ENCODE results near the gene SPAG8. TPM values are rescaled to one million over a fixed set of nuclear protein-coding genes. Genes with fewer than 3 reads are reported as not detected.
A peak's percentile ranks its signal among the peaks of the same experiment; 100 is the strongest.

Gene SPAG8
- total RNA-seq, 2 donors from 2014 or later, result 1.3 to 1.9 TPM

- DNase-seq (no peak), ATAC-seq (peak in 1 of 2 donors; percentile 0)
- intact Hi-C loops (cut with DNase I), result loop anchor here (5.0 to 10.0 kb wide), 2 partner anchors 35 to 93 kb away; partner anchors contain the start of genes FAM221B (in 1 of the 2) and TMEM8B (in 1 of the 2)
These were observed 19.8 kb downstream of the SPAG8 start for GRCh38 chr9:35792024-35792813.

GRCh38 chr9:35791297-35791921 is 20.7 kb downstream of the SPAG8 start, which contains the start of gene NPR2:
Gene NPR2, plus strand, starts transcription at chr9:35791591. Its CDS starts 818 bp downstream, at chr9:35792409.
- ATAC-seq, result peak; percentile 77 to 80
- intact Hi-C loops (cut with DNase I), result loop anchor here (5.0 to 10.0 kb wide), 2 partner anchors 36 to 93 kb away; partner anchors contain the start of genes FAM221B (in 1 of the 2) and TMEM8B (in 1 of the 2)
- peak; percentile 47 for DNase-seq

- DNase-seq (peak; percentile 76), ATAC-seq (peak; percentile 88 to 91)
- intact Hi-C loops (cut with DNase I), result loop anchor here (1.0 to 10.0 kb wide), 3 partner anchors 37 to 94 kb away; partner anchors contain the start of genes FAM221B (in 1 of the 2) and TMEM8B (in 1 of the 2)
These were observed 21.4 kb downstream of the SPAG8 start for GRCh38 chr9:35790385-35791296.

- intact Hi-C loops (cut with DNase I), result loop anchor here (1.0 to 10.0 kb wide), 3 partner anchors 37 to 95 kb away; partner anchors contain the start of genes FAM221B (in 1 of the 2) and TMEM8B (in 1 of the 2)
- DNase-seq (no peak), ATAC-seq (no peak)
These were observed 22.1 kb downstream of the SPAG8 start for GRCh38 chr9:35790025-35790384.

GRCh38 chr9:35789541-35789940 is 22.5 kb downstream of the SPAG8 start:
- ATAC-seq, result no peak

GRCh38 chr9:35783418-35783817 is 28.6 kb downstream of the SPAG8 start:
- ATAC-seq, result no peak
- intact Hi-C loops (cut with DNase I), result no loop called here
- DNase-seq, result no peak

More at GRCh38 chr9:35789541-35789940, 22.5 kb downstream of the SPAG8 start:
- intact Hi-C loops (cut with DNase I), result no loop called here
- DNase-seq, result no peak

GRCh38 chr9:35781066-35781465 is 31.0 kb downstream of the SPAG8 start:
- no peak for DNase-seq
- intact Hi-C loops (cut with DNase I), result no loop called here
- no peak for ATAC-seq

GRCh38 chr9:35778496-35778895 is 33.6 kb downstream of the SPAG8 start:
- DNase-seq (no peak), ATAC-seq (no peak)
- intact Hi-C loops (cut with DNase I), result no loop called here

- DNase-seq (no peak), ATAC-seq (no peak)
- intact Hi-C loops (cut with DNase I), result no loop called here
These were observed 36.0 kb downstream of the SPAG8 start for GRCh38 chr9:35776018-35776417.

- intact Hi-C loops (cut with DNase I), result no loop called here
These were observed 37.0 kb downstream of the SPAG8 start for GRCh38 chr9:35774907-35775635.

GRCh38 chr9:35771943-35772342 is 40.1 kb downstream of the SPAG8 start:
- DNase-seq (no peak), ATAC-seq (no peak)
- intact Hi-C loops (cut with DNase I), result no loop called here

More at GRCh38 chr9:35774907-35775635, 37.0 kb downstream of the SPAG8 start:
- ATAC-seq, result peak; percentile 67 to 75
- no peak for DNase-seq

GRCh38 chr9:35771534-35771933 is 40.5 kb downstream of the SPAG8 start:
- ATAC-seq, result peak in 1 of 2 donors; percentile 17
- no peak for DNase-seq
- intact Hi-C loops (cut with DNase I), result no loop called here

- ATAC-seq (peak; percentile 84 to 87), DNase-seq (peak; percentile 66)
- intact Hi-C loops (cut with DNase I), result no loop called here
These were observed 41.0 kb downstream of the SPAG8 start for GRCh38 chr9:35771075-35771433.

- DNase-seq (no peak), ATAC-seq (no peak)
- intact Hi-C loops (cut with DNase I), result no loop called here
These were observed 42.3 kb downstream of the SPAG8 start for GRCh38 chr9:35769763-35770162.

- no peak for DNase-seq
- intact Hi-C loops (cut with DNase I), result no loop called here
- ATAC-seq, result no peak
These were observed 44.6 kb downstream of the SPAG8 start for GRCh38 chr9:35767458-35767857.

GRCh38 chr9:35766997-35767396 is 45.1 kb downstream of the SPAG8 start:
- no peak for DNase-seq

GRCh38 chr9:35763803-35764202 is 48.3 kb downstream of the SPAG8 start:
- intact Hi-C loops (cut with DNase I), result no loop called here
- DNase-seq (no peak), ATAC-seq (no peak)

More at GRCh38 chr9:35766997-35767396, 45.1 kb downstream of the SPAG8 start:
- no peak for ATAC-seq
- intact Hi-C loops (cut with DNase I), result no loop called here

- DNase-seq (no peak), ATAC-seq (no peak)
- intact Hi-C loops (cut with DNase I), result no loop called here
These were observed 48.9 kb downstream of the SPAG8 start for GRCh38 chr9:35763181-35763580.

Measured in left cardiac atrium (tissue), 4 donors.